LNCAP (cell line): ENCODE measurements around the gene JAKMIP2.

ENCODE experiments used
- CTCF ChIP-seq: fragments of 450-650 bp; IDR thresholded peaks from 2 replicates; pipeline ENCODE4 v1.5.1; 2017; ENCODE audit warnings: mild to moderate bottlenecking

Gene JAKMIP2

GRCh38 chr5:147760086-147760875 is 22.2 kb downstream of the JAKMIP2 start:
- TF ChIP-seq CTCF, result no peak

DNA sequence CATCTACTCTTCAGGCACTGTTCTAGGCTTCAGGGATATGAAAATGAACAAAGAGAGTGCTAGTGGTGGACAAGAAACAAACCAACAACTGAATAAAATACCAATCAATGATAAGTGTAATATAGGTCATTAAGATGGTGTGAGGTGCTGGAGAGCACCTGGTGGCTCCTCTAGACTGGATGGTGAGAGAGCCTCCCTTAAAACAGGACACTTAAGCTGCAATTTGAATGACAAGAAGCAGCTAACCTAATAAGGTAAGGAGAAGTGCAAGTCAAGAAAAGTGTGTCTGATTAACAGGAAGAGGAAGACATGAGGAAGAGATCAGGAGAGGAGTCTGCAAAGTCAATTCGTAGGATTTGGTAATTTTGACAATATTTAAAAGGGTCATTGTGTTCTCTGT is 23.1 kb downstream of the JAKMIP2 start:
- TF ChIP-seq CTCF, result no peak

DNA sequence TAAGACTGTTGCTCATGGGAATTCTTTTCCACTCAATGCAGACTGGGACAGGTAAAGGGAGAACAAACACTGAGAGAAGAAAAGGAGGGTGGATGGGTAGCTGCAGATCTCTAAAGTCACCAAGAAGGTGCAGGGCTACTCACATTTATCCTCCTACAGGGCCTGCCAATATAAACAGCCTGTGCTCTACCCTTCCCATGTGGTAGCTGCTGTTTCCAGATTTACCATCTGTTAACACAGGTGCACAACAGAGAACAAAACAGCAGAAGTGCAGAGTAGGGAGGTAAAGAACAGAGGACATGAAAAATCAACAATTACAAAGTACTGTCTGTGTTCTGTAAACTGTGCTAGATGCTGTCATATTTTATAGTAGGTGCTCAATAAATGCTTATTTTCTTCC is 26.0 kb downstream of the JAKMIP2 start:
- no peak for TF ChIP-seq CTCF

- TF ChIP-seq CTCF, result no peak
Observed at GRCh38 chr5:147754372-147755122, 28.0 kb downstream of the JAKMIP2 start.

GRCh38 chr5:147753765-147754164 is 28.8 kb downstream of the JAKMIP2 start:
- no peak for TF ChIP-seq CTCF

DNA sequence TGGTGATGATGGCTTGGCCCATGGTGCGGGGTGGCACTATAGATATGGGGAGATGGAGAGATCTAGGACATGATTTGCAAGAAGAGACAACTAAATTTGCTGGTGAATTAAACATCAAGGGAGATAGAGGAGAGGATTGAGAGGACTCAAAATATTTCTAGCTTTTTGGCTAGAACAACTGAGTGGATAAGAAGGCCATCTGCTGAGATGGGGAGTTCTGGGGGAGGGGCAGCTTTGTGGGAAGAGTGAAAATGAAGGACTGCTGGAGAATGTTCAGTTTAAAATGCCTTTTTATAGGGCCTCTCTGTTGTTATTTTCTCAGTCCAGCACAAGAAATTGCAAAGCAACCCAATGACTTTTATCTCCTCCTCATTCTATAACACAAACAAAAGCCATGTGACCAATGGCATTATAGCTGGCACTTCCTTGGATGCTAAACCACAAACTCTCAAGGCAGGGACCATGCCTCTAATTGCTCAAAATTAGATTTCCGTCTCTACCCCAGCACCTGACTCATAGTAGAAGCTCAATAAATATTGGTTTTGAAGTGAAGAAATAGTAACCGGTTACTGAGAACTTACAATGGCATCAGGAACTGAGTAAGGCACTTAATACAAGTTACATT is 29.8 kb downstream of the JAKMIP2 start:
- TF ChIP-seq CTCF, result no peak

DNA sequence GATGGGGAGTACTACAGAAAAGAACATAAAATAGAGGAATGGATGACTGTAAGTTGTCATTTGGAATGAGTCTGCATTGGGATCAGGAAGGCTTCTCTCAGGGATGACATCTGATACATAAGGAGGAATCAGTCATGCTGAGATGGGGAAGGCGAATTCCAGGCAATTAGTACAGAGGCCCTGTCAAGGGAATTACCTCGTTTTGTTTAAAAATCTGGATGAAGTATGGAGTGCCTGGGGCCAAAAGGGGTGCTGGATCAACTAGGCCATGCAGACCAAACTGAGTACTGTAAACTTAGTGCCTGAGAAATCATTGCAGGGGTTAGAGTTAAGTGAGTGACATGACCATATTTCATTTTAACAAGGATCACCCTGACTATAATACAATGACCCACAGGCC is 30.5 kb downstream of the JAKMIP2 start:
- TF ChIP-seq CTCF, result no peak
